ELF-1 (cell line): ENCODE measurements around the gene PLTP.
"Not testable (repeated sequence)": the region's sequence is repeated elsewhere in the genome, so short reads cannot be mapped to it uniquely, and the experiment has no call there.

Experiments
- DNase-seq: peaks from one replicate; pipeline ENCODE4 v3.0.0-alpha.2; 2016; ENCODE audit warnings: low read depth, low spot score

The PLTP gene

GRCh38 chr20:45921337-45922189 is 9.6 kb upstream of the PLTP start:
- DNase-seq: no peak

GRCh38 chr20:45920462-45921336 is 8.7 kb upstream of the PLTP start:
- no peak for DNase-seq

GRCh38 chr20:45919542-45920399 is 7.8 kb upstream of the PLTP start:
- DNase-seq: no peak

- DNase-seq: no peak
Observed at GRCh38 chr20:45918779-45919537, 7.0 kb upstream of the PLTP start.

- DNase-seq: no peak
Observed at GRCh38 chr20:45918182-45918737, 6.3 kb upstream of the PLTP start.

GRCh38 chr20:45917790-45918141 is 5.8 kb upstream of the PLTP start:
- no peak for DNase-seq

- DNase-seq: no peak
Observed at GRCh38 chr20:45913116-45913515, 1.2 kb upstream of the PLTP start.

- no peak for DNase-seq
Observed at GRCh38 chr20:45912344-45912682, 358 bp upstream of the PLTP start.

GRCh38 chr20:45910670-45911485 is 1.1 kb downstream of the PLTP start:
- DNase-seq: peak; percentile 100

- no peak for DNase-seq
Observed at GRCh38 chr20:45909817-45910669, 1.9 kb downstream of the PLTP start.

- no peak for DNase-seq
Observed at GRCh38 chr20:45909336-45909808, 2.6 kb downstream of the PLTP start.

GRCh38 chr20:45908084-45908483 is 3.9 kb downstream of the PLTP start:
- DNase-seq: no peak

GRCh38 chr20:45907219-45907948 is 4.6 kb downstream of the PLTP start:
- DNase-seq: no peak

- DNase-seq: no peak
Observed at GRCh38 chr20:45905505-45906079, 6.4 kb downstream of the PLTP start.

- DNase-seq: no peak
Observed at GRCh38 chr20:45904583-45905504, 7.1 kb downstream of the PLTP start.

GRCh38 chr20:45902199-45902701 is 9.7 kb downstream of the PLTP start:
- no peak for DNase-seq

GRCh38 chr20:45901332-45901731 is 10.6 kb downstream of the PLTP start:
- DNase-seq: not testable (repeated sequence)
